Glutamatergic neuron (in vitro differentiated cells): ENCODE data around the gene INVS. TPM values are rescaled to one million over a fixed set of nuclear protein-coding genes. Genes with fewer than 3 reads are reported as not detected.

Source experiments
- DNase-seq: peaks from one replicate; pipeline ENCODE4 v3.0.0; 2022
- H3K27ac Mint-ChIP-seq: one replicate; pipeline ENCODE4 v1.8.0; 2020; ENCODE audit warnings: mild to moderate bottlenecking, mixed read lengths, inconsistent platforms; ENCODE audit not compliant: unreplicated experiment
- H3K27me3 Mint-ChIP-seq: one replicate; pipeline ENCODE4 v1.8.0; 2020; ENCODE audit warnings: mild to moderate bottlenecking, moderate library complexity, mixed read lengths, inconsistent platforms; ENCODE audit not compliant: unreplicated experiment
- H3K36me3 Mint-ChIP-seq: one replicate; pipeline ENCODE4 v1.8.0; 2020; ENCODE audit warnings: mild to moderate bottlenecking, mixed read lengths, inconsistent platforms; ENCODE audit not compliant: unreplicated experiment
- H3K4me1 Mint-ChIP-seq: one replicate; pipeline ENCODE4 v1.8.0; 2020; ENCODE audit warnings: mild to moderate bottlenecking, low read depth, mixed read lengths, inconsistent platforms; ENCODE audit not compliant: unreplicated experiment
- H3K4me3 Mint-ChIP-seq: one replicate; pipeline ENCODE4 v1.8.0; 2020; ENCODE audit warnings: mild to moderate bottlenecking, mixed read lengths, inconsistent platforms; ENCODE audit not compliant: unreplicated experiment
- H3K9me3 Mint-ChIP-seq: one replicate; pipeline ENCODE4 v1.8.0; 2020; ENCODE audit warnings: mild to moderate bottlenecking, moderate library complexity, mixed read lengths, inconsistent platforms; ENCODE audit not compliant: unreplicated experiment
- total RNA-seq: library from RNA; stranded (reverse); fragmentation: NEBNext Ultra II Directional; extraction: Animal tissue kit (Norgen Biotek cat#: 25700); gene quantifications from one replicate; pipeline ENCODE4 v1.2.1, GENCODE V29; 2021; ENCODE audit not compliant: unreplicated experiment
- TF ChIP-seq, protein P1 (sequence below): fragments of 200-600 bp; sonication (generic); IDR thresholded peaks from one replicate; pipeline ENCODE4 v1.5.0; 2021; ENCODE audit not compliant: partially characterized antibody, unreplicated experiment

Gene INVS
- total RNA-seq, 1 donor from 2014 or later: 33.4 TPM

DNA sequence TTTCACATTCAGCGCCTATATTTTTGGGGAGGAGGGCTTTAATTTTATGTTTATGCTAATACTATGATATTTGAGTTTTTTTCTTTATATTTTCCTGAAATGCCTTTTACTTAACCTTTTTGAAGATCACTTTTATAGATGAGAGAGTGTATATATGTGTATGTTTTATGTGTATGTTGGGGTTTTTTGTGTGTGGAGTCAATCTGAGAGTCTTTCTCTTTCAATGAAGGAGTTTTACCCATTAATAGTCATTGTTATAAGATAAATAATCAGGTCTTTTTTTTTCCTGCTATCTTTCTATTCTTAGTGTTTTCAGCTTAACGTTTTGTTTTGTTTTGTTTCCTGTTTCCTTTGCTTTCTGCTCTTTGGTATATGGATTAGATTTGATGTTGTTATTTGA, 141.5 kb downstream of the INVS start:
- Mint-ChIP-seq H3K4me3 (no peak overlapping the region), H3K4me1 (no peaks in the 10 kb centered on the region), H3K36me3 (peaks cover 5% of the 10 kb centered on the region), H3K27me3 (no peaks in the 10 kb centered on the region), H3K27ac (no peak overlapping the region), H3K9me3 (peaks cover 1% of the 10 kb centered on the region)
- TF ChIP-seq, protein P1, sequence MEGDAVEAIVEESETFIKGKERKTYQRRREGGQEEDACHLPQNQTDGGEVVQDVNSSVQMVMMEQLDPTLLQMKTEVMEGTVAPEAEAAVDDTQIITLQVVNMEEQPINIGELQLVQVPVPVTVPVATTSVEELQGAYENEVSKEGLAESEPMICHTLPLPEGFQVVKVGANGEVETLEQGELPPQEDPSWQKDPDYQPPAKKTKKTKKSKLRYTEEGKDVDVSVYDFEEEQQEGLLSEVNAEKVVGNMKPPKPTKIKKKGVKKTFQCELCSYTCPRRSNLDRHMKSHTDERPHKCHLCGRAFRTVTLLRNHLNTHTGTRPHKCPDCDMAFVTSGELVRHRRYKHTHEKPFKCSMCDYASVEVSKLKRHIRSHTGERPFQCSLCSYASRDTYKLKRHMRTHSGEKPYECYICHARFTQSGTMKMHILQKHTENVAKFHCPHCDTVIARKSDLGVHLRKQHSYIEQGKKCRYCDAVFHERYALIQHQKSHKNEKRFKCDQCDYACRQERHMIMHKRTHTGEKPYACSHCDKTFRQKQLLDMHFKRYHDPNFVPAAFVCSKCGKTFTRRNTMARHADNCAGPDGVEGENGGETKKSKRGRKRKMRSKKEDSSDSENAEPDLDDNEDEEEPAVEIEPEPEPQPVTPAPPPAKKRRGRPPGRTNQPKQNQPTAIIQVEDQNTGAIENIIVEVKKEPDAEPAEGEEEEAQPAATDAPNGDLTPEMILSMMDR: no peak
- DNase-seq: no peak

DNA sequence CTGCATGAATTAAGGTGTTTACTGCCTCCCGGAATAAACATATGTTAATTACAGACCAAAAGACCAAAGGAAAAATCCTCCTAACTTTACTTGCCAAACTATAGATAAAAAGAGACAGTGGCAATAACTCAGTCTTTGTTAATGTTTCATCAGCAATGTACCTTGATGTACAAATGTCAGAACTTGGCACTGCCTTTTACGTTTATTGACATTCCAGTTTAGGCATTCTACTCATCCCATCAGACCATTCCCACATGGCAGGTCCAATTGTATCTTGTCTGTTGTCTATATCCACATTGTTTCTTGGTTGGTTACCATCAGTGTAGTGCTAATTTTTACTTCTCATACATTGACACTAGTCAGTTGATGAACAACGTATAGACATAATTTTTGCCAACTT, 168.2 kb downstream of the INVS start:
- Mint-ChIP-seq H3K36me3 (peaks cover 3% of the 10 kb centered on the region), H3K9me3 (no peaks in the 10 kb centered on the region), H3K4me1 (no peaks in the 10 kb centered on the region), H3K27me3 (peaks cover 2% of the 10 kb centered on the region), H3K27ac (no peak overlapping the region), H3K4me3 (no peak overlapping the region)
- DNase-seq: no peak
- TF ChIP-seq, protein P1: no peak

DNA sequence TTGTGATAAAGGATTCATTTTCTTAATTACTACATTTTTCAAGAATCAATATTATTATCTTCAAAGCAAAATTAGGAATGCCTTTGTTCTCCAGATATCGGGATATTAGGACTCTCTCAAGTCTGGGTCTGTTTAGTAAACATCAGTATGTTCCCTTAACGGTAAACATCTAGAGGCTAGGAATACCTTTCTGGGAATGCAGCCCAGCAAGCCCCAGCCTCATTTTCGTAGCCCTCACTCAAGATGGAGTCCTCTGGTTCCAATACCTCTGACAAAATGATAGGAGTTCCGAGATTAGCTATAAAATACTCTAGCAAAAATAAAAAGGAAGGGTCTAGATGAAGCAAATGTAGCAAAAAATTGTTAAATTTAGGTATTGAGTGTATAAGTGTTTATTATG, 169.2 kb downstream of the INVS start:
- Mint-ChIP-seq H3K36me3 (peaks cover 3% of the 10 kb centered on the region), H3K9me3 (no peaks in the 10 kb centered on the region), H3K27me3 (peaks cover 2% of the 10 kb centered on the region), H3K4me3 (no peak overlapping the region), H3K4me1 (no peaks in the 10 kb centered on the region), H3K27ac (no peak overlapping the region)
- TF ChIP-seq, protein P1: no peak
- DNase-seq: no peak

DNA sequence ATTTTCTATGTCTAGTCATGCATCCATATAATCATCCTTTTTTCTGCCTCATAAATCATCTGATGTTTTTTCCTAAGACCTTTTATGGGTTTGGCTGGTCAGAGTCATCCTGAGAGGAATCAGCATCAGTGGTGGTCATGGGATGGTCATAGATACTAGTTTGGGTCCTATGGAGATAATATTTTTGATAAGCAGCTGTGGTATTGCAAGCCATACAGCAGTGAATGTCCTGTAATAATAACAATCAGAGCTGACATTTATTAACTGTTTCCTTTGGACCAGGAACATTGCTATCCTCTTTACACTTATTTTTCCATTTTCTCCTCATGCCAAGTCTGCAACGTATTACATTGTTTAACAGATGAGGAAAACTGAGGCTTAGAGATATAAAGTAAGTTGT, 170.6 kb downstream of the INVS start:
- TF ChIP-seq, protein P1: no peak
- Mint-ChIP-seq H3K36me3 (peaks cover 3% of the 10 kb centered on the region), H3K27me3 (peaks cover 2% of the 10 kb centered on the region), H3K4me1 (no peaks in the 10 kb centered on the region), H3K4me3 (no peak overlapping the region), H3K9me3 (no peaks in the 10 kb centered on the region), H3K27ac (no peak overlapping the region)
- DNase-seq: no peak

DNA sequence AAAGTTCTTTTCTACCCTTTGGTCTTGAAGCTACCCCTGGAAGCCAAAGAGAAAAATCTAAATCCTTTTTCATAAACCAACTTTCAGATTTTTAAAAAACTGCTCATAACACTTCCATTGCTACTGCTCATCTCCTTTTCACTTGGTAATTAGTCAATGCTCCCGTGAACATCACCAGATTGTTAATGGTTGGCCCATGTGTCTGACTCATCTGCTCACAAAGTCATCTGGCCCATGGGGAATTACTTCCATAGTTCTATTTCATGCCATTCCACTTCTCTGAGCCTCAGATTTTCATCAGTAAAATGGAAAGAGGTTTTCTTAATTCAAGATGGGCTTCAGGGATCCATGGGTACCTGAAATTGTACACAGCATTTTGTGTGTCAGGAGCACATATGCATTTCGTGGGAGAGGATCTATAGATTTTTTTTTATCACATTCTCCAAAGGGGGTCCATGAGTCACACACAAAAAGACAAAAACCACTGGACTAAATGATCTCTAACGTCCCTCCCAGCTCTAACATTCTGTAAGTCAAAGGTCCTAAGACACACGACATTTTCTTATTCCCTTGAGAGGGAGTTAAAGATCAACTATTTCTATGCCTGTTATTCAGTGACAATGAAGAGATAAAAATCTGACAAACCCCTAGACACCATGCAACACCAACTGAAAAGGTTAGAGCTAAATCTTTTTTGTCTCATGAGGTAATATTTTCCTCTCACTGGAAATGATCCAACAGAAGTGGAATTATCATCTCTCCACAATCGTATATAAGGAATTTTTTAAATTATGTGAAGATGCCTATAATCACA, 178.3 kb downstream of the INVS start:
- TF ChIP-seq, protein P1: no peak
- H3K27ac Mint-ChIP-seq: peak overlapping the region; percentile 83
- no peak for DNase-seq
- H3K9me3 Mint-ChIP-seq: peaks cover 6% of the 10 kb centered on the region
- H3K27me3 Mint-ChIP-seq: peaks cover 3% of the 10 kb centered on the region
- H3K4me1 Mint-ChIP-seq: peaks cover 43% of the 10 kb centered on the region
- peak overlapping the region; percentile 61 for H3K4me3 Mint-ChIP-seq
- H3K36me3 Mint-ChIP-seq: no peaks in the 10 kb centered on the region
